Stimulated activated CD4-positive, alpha-beta T cell treated with anti-CD3 and anti-CD28 coated beads, Interleukin-12 subunit alpha, Interleukin-12 subunit beta, amount 100 ng/mL, for 4 hours (primary cell): ENCODE data around the gene FGR.

Experiments
- DNase-seq: peaks from one replicate; pipeline ENCODE4 v3.0.0-alpha.2; 2020

The FGR gene

GRCh38 chr1:27615346-27616192 lies 19.4 kb downstream of the FGR start:
- DNase-seq, result no peak

GRCh38 chr1:27614625-27615344 lies 20.2 kb downstream of the FGR start:
- no peak for DNase-seq

GRCh38 chr1:27614043-27614624 lies 20.9 kb downstream of the FGR start:
- DNase-seq, result no peak

- no peak for DNase-seq
These were observed 22.3 kb downstream of the FGR start for GRCh38 chr1:27612718-27613117.

- no peak for DNase-seq
These were observed 23.5 kb downstream of the FGR start for GRCh38 chr1:27611450-27611849.

- DNase-seq, result no peak
These were observed 25.3 kb downstream of the FGR start for GRCh38 chr1:27609618-27610240.

GRCh38 chr1:27609210-27609555 lies 25.8 kb downstream of the FGR start:
- no peak for DNase-seq

- no peak for DNase-seq
These were observed 27.7 kb downstream of the FGR start for GRCh38 chr1:27607239-27607804.

GRCh38 chr1:27606708-27607238 lies 28.2 kb downstream of the FGR start:
- no peak for DNase-seq

GRCh38 chr1:27605796-27606707 lies 28.9 kb downstream of the FGR start:
- DNase-seq, result peak; percentile 56

GRCh38 chr1:27605300-27605766 lies 29.7 kb downstream of the FGR start:
- no peak for DNase-seq

GRCh38 chr1:27604579-27605299 lies 30.2 kb downstream of the FGR start:
- DNase-seq, result no peak

- peak; percentile 88 for DNase-seq
These were observed 31.1 kb downstream of the FGR start, which contains the start of gene AHDC1 for GRCh38 chr1:27603681-27604578. AHDC1 (minus strand) TSS chr1:27604144; CDS start chr1:27552115, 52,029 bp downstream.

GRCh38 chr1:27603309-27603680 lies 31.7 kb downstream of the FGR start:
- no peak for DNase-seq

- no peak for DNase-seq
These were observed 32.3 kb downstream of the FGR start for GRCh38 chr1:27602462-27603308.

- no peak for DNase-seq
These were observed 33.1 kb downstream of the FGR start for GRCh38 chr1:27601771-27602461.

- DNase-seq, result no peak
These were observed 33.6 kb downstream of the FGR start for GRCh38 chr1:27601321-27601770.
